ENCODE measurements around the gene GCDH.

DNA sequence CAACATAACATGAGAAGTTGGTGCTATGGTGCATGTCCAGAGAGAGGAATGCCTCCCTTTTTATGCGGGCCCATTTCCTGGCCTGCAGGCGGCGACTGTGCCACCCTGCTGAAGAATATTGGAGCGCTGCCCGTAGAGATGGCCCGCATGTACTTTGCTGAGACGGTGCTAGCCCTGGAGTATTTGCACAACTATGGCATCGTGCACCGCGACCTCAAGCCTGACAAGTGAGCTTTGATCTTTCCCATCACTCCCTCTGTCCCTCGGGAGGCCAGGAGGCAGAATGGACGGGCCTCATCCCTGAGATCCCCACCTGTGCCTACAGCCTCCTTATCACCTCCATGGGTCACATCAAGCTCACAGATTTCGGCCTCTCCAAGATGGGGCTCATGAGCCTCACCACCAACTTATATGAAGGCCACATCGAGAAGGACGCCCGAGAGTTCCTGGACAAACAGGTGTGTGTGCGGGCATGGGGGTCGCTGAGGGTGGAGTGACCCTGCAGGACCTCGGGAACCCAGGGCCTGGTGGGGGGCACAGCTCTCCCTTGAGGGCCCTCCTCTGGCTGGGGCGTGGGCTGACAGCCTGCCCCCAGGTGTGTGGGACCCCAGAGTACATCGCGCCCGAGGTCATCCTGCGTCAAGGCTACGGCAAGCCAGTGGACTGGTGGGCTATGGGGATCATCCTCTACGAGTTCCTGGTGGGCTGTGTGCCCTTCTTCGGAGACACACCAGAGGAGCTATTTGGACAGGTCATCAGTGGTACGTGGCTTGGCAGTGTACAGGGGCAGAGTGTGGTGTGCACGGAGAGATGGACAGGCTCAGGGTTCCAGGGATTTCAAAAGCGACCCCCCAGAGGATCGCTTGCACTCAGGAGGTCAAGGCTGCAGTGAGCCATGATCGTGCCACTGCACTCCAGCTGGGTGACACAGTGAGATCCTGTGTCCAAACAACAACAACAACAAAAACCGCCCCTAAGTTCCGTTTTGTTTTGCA is 25.9 kb upstream of the GCDH start:
- TF ChIP-seq POLR2A (IDR thresholded peaks at IDR 0.05; ENCODE audit: control extremely low read depth in 1 of 2, low read depth in 2 of 2, low read length in 2 of 2), result no peak
- no peak for TF ChIP-seq JUND (IDR thresholded peaks at IDR 0.05; ENCODE audit: low read length)
- TF ChIP-seq BCL11A (IDR thresholded peaks at IDR 0.05; ENCODE audit: low read depth in 2 of 2, low read length in 2 of 2), result no peak
